Left lung (tissue), 10 donors: ENCODE data around the gene UAP1L1. TPM values are rescaled to one million over a fixed set of nuclear protein-coding genes. Genes with fewer than 3 reads are reported as not detected.

Experiments
- ATAC-seq: fragments of 200-7000 bp; cut with Tn5 transposase; one replicate; pipeline ENCODE4 v1.9.1; 2020; ENCODE audit warnings: moderate library complexity
- DNase-seq, 4 donors: peaks; one replicate each; pipeline ENCODE4 v3.0.0-alpha.2; 2013 to 2020
- H3K27ac ChIP-seq, 2 donors: fragments of 200-600 bp; sonication (generic) in 1 of 2; one replicate each; pipeline versions ENCODE4 v1.5.0 to v1.8.0; 2020 to 2021
- H3K27me3 ChIP-seq, 2 donors: fragments of 200-600 bp; sonication (generic) in 1 of 2; one replicate each; pipeline versions ENCODE4 v1.5.0 to v1.8.0; 2020 to 2021
- H3K36me3 ChIP-seq, 2 donors: fragments of 200-600 bp; sonication (generic) in 1 of 2; one replicate each; pipeline versions ENCODE4 v1.5.0 to v1.8.0; 2020 to 2021
- H3K4me1 ChIP-seq, 2 donors: fragments of 200-600 bp; one replicate each; pipeline ENCODE4 v1.8.0; 2021
- H3K4me3 ChIP-seq, 2 donors: fragments of 200-600 bp; sonication (generic) in 1 of 2; one replicate each; pipeline versions ENCODE4 v1.5.0 to v1.8.0; 2020 to 2021; ENCODE audit warnings: mild to moderate bottlenecking in 1 of 2
- H3K9me3 ChIP-seq, 2 donors: fragments of 200-600 bp; sonication (generic) in 1 of 2; one replicate each; pipeline versions ENCODE4 v1.5.0 to v1.8.0; 2020 to 2021
- CTCF ChIP-seq, 2 donors: fragments of 200-600 bp; sonication (generic) in 1 of 2; IDR thresholded peaks; one replicate each; pipeline versions ENCODE4 v1.5.0 to v1.8.0; 2021; ENCODE audit warnings: antibody characterized with exemption in 2 of 2
- intact Hi-C, 2 donors: fragments of 100-400 bp; cut with DNase I; formaldehyde crosslinking; loops; one replicate each; pipeline versions ENCODE4 v1.11.2 to v1.14.2; 2022
- polyA plus RNA-seq, 6 donors: library from polyadenylated mRNA; unstranded; fragments of 120-200 nt; gene quantifications; one replicate each; pipeline ENCODE4 v1.2.1, GENCODE V29; 2013; ENCODE audit not compliant: insufficient read length in 6 of 6
- total RNA-seq, 2 donors: library from RNA; stranded (reverse); fragmentation: NEBNext Ultra II Directional; extraction: Animal tissue kit (Norgen Biotek cat#: 25700); gene quantifications; one replicate each; pipeline ENCODE4 v1.2.1, GENCODE V29; 2021
- donor health status: DM: no; HTN: yes; CAD: no.
- donor health status: DM: no; HTN: no; CAD: no.

The UAP1L1 gene
- total and polyA plus RNA-seq, 8 donors = 4.6 to 43.1 (median 6.8) TPM

- ATAC-seq (peak; percentile 97), DNase-seq (peak; percentile 78 to 98 (median 91))
- peak overlapping the region; percentile 62 to 73 for H3K27ac ChIP-seq
- H3K4me1 ChIP-seq = peaks cover 20 to 38% of the 10 kb centered on the region in 2 donors
- intact Hi-C loops = no loop called here
- peak overlapping the region; percentile 84 to 88 for H3K4me3 ChIP-seq
- TF ChIP-seq CTCF (IDR thresholded peaks at IDR 0.05) = no peak
- no peaks in the 10 kb centered on the region for H3K9me3 ChIP-seq
- H3K27me3 ChIP-seq = peaks cover 0 to 51% of the 10 kb centered on the region in 2 donors
- no peaks in the 10 kb centered on the region for H3K36me3 ChIP-seq
These were observed 52.3 kb downstream of the UAP1L1 start for GRCh38 chr9:137129456-137130175.

- H3K4me1 ChIP-seq = peaks cover 20 to 38% of the 10 kb centered on the region in 2 donors
- H3K27me3 ChIP-seq = peaks cover 0 to 58% of the 10 kb centered on the region in 2 donors
- H3K36me3 ChIP-seq = no peaks in the 10 kb centered on the region
- DNase-seq (no peak), ATAC-seq (peak; percentile 10)
- peak overlapping the region; percentile 62 to 73 for H3K27ac ChIP-seq
- intact Hi-C loops = no loop called here
- no peak for TF ChIP-seq CTCF (IDR thresholded peaks at IDR 0.05)
- peak overlapping the region; percentile 84 to 88 for H3K4me3 ChIP-seq
- no peaks in the 10 kb centered on the region for H3K9me3 ChIP-seq
These were observed 52.9 kb downstream of the UAP1L1 start for GRCh38 chr9:137130176-137130755.

Other genes starting within 250 kb of the UAP1L1 start
Only the 30 nearest of the 36 such genes appear.
- gene TRAF2, start 191.0 kb upstream of the UAP1L1 start, total RNA-seq = 10 to 100 TPM; 17.2 to 22.4 TPM
- gene TRAF2, start 191.0 kb upstream of the UAP1L1 start, polyA plus RNA-seq = 10 to 100 TPM; 12.4 to 16.3 (median 14.6) TPM
- gene FBXW5, start 132.8 kb upstream of the UAP1L1 start, total RNA-seq = 100 to 1,000 TPM in 1 of 2 donors, 10 to 100 TPM in 1; 98.5 to 111 TPM
- 10 to 100 TPM; 33.0 to 59.6 (median 43.6) TPM for gene FBXW5, start 132.8 kb upstream of the UAP1L1 start, polyA plus RNA-seq
- gene C8G, start 132.3 kb upstream of the UAP1L1 start, total RNA-seq = 1 to 10 TPM; 1.2 TPM
- under 1 TPM; 0.47 to 0.90 (median 0.72) TPM for gene C8G, start 132.3 kb upstream of the UAP1L1 start, polyA plus RNA-seq
- 1 to 10 TPM; 2.1 to 4.5 TPM for gene LCN12, start 125.2 kb upstream of the UAP1L1 start, total RNA-seq
- 10 to 100 TPM in 5 of 6 donors, 1 to 10 TPM in 1; 7.0 to 28.0 (median 17.6) TPM for gene LCN12, start 125.2 kb upstream of the UAP1L1 start, polyA plus RNA-seq
- gene PTGDS, start 100.0 kb upstream of the UAP1L1 start, total RNA-seq = 100 to 1,000 TPM; 133 to 137 TPM
- 10 to 100 TPM; 23.7 to 59.8 (median 31.2) TPM for gene PTGDS, start 100.0 kb upstream of the UAP1L1 start, polyA plus RNA-seq
- 1 to 10 TPM; 2.0 to 2.3 TPM for gene LCNL1, start 94.5 kb upstream of the UAP1L1 start, total RNA-seq
- gene LCNL1, start 94.5 kb upstream of the UAP1L1 start, polyA plus RNA-seq = 1 to 10 TPM in 4 of 6 donors, under 1 TPM in 2; 0.38 to 2.7 (median 1.1) TPM
- 10 to 100 TPM; 34.2 to 56.6 TPM for gene PAXX, start 85.1 kb upstream of the UAP1L1 start, total RNA-seq
- 10 to 100 TPM; 28.1 to 47.6 (median 33.7) TPM for gene PAXX, start 85.1 kb upstream of the UAP1L1 start, polyA plus RNA-seq
- gene CLIC3, start 80.9 kb upstream of the UAP1L1 start, total RNA-seq = 10 to 100 TPM; 39.7 to 85.4 TPM
- 10 to 100 TPM; 30.7 to 56.2 (median 42.2) TPM for gene CLIC3, start 80.9 kb upstream of the UAP1L1 start, polyA plus RNA-seq
- 10 to 100 TPM; 34.5 to 34.8 TPM for gene ABCA2, start 49.3 kb upstream of the UAP1L1 start, total RNA-seq
- gene ABCA2, start 49.3 kb upstream of the UAP1L1 start, polyA plus RNA-seq = 10 to 100 TPM; 20.8 to 33.8 (median 28.6) TPM
- 1 to 10 TPM in 1 of 2 donors, under 1 TPM in 1; 0.17 to 2.9 TPM for gene FUT7, start 45.4 kb upstream of the UAP1L1 start, total RNA-seq
- gene FUT7, start 45.4 kb upstream of the UAP1L1 start, polyA plus RNA-seq = under 1 TPM in 3 of 6 donors, not detected in 3; 0.08 to 0.11 (median 0.09) TPM
- 100 to 1,000 TPM; 104 to 105 TPM for gene NPDC1, start 31.3 kb upstream of the UAP1L1 start, total RNA-seq
- 10 to 100 TPM; 24.4 to 48.9 (median 25.2) TPM for gene NPDC1, start 31.3 kb upstream of the UAP1L1 start, polyA plus RNA-seq
- under 1 TPM; 0.71 to 0.87 TPM for gene ENTPD2, start 23.5 kb upstream of the UAP1L1 start, total RNA-seq
- 1 to 10 TPM; 1.7 to 4.7 (median 3.0) TPM for gene ENTPD2, start 23.5 kb upstream of the UAP1L1 start, polyA plus RNA-seq
- 1 to 10 TPM; 2.7 to 4.6 TPM for gene SAPCD2, start 7.0 kb upstream of the UAP1L1 start, total RNA-seq
- gene SAPCD2, start 7.0 kb upstream of the UAP1L1 start, polyA plus RNA-seq = 10 to 100 TPM in 3 of 6 donors, 1 to 10 TPM in 3; 8.5 to 15.1 (median 10.4) TPM
- gene MAN1B1, start 9.5 kb downstream of the UAP1L1 start, total RNA-seq = 10 to 100 TPM; 51.5 to 54.9 TPM
- gene MAN1B1, start 9.5 kb downstream of the UAP1L1 start, polyA plus RNA-seq = 10 to 100 TPM; 62.7 to 74.9 (median 66.9) TPM
- 100 to 1,000 TPM; 144 to 165 TPM for gene DPP7, start 37.2 kb downstream of the UAP1L1 start, total RNA-seq
- gene DPP7, start 37.2 kb downstream of the UAP1L1 start, polyA plus RNA-seq = 10 to 100 TPM; 35.8 to 53.6 (median 47.7) TPM
- gene GRIN1, start 61.6 kb downstream of the UAP1L1 start, total RNA-seq = under 1 TPM; 0.17 to 0.55 TPM
- under 1 TPM; 0.15 to 0.38 (median 0.28) TPM for gene GRIN1, start 61.6 kb downstream of the UAP1L1 start, polyA plus RNA-seq
- under 1 TPM in 1 of 2 donors, not detected in 1; 0.55 TPM for gene LRRC26, start 92.5 kb downstream of the UAP1L1 start, total RNA-seq
- under 1 TPM in 3 of 6 donors, not detected in 3; 0.23 to 0.63 (median 0.25) TPM for gene LRRC26, start 92.5 kb downstream of the UAP1L1 start, polyA plus RNA-seq
- not detected for gene TMEM210, start 94.5 kb downstream of the UAP1L1 start, total RNA-seq
- not detected for gene TMEM210, start 94.5 kb downstream of the UAP1L1 start, polyA plus RNA-seq
- gene ANAPC2, start 111.0 kb downstream of the UAP1L1 start, total RNA-seq = 10 to 100 TPM; 43.5 to 52.3 TPM
- gene ANAPC2, start 111.0 kb downstream of the UAP1L1 start, polyA plus RNA-seq = 10 to 100 TPM; 42.1 to 58.8 (median 44.3) TPM
- gene SSNA1, start 111.2 kb downstream of the UAP1L1 start, total RNA-seq = 10 to 100 TPM; 59.1 to 68.0 TPM
- gene SSNA1, start 111.2 kb downstream of the UAP1L1 start, polyA plus RNA-seq = 10 to 100 TPM; 38.7 to 53.6 (median 52.1) TPM
- 10 to 100 TPM; 21.6 to 21.7 TPM for gene TPRN, start 123.2 kb downstream of the UAP1L1 start, total RNA-seq
- 10 to 100 TPM in 3 of 6 donors, 1 to 10 TPM in 3; 6.7 to 13.8 (median 9.4) TPM for gene TPRN, start 123.2 kb downstream of the UAP1L1 start, polyA plus RNA-seq
- gene TMEM203, start 128.1 kb downstream of the UAP1L1 start, total RNA-seq = 10 to 100 TPM; 30.6 to 31.7 TPM
- 10 to 100 TPM; 30.4 to 37.8 (median 33.3) TPM for gene TMEM203, start 128.1 kb downstream of the UAP1L1 start, polyA plus RNA-seq
- gene NDOR1, start 128.2 kb downstream of the UAP1L1 start, total RNA-seq = 10 to 100 TPM; 16.5 to 19.5 TPM
- gene NDOR1, start 128.2 kb downstream of the UAP1L1 start, polyA plus RNA-seq = 10 to 100 TPM in 3 of 6 donors, 1 to 10 TPM in 3; 9.1 to 15.4 (median 10.2) TPM
- gene RNF208, start 144.7 kb downstream of the UAP1L1 start, total RNA-seq = 1 to 10 TPM; 4.9 to 7.5 TPM
- gene RNF208, start 144.7 kb downstream of the UAP1L1 start, polyA plus RNA-seq = 1 to 10 TPM; 4.0 to 7.8 (median 5.9) TPM
- gene CYSRT1, start 147.7 kb downstream of the UAP1L1 start, total RNA-seq = under 1 TPM; 0.44 to 0.50 TPM
- gene CYSRT1, start 147.7 kb downstream of the UAP1L1 start, polyA plus RNA-seq = 1 to 10 TPM; 1.4 to 3.7 (median 2.8) TPM
- gene RNF224, start 150.0 kb downstream of the UAP1L1 start, total RNA-seq = under 1 TPM; 0.15 to 0.18 TPM
- gene RNF224, start 150.0 kb downstream of the UAP1L1 start, polyA plus RNA-seq = 1 to 10 TPM; 1.7 to 4.8 (median 3.5) TPM
- gene SLC34A3, start 153.4 kb downstream of the UAP1L1 start, total RNA-seq = under 1 TPM in 1 of 2 donors, not detected in 1; 0.12 TPM
- gene SLC34A3, start 153.4 kb downstream of the UAP1L1 start, polyA plus RNA-seq = 1 to 10 TPM; 1.0 to 2.8 (median 2.1) TPM
- 100 to 1,000 TPM; 245 to 337 TPM for gene TUBB4B, start 163.8 kb downstream of the UAP1L1 start, total RNA-seq
- gene TUBB4B, start 163.8 kb downstream of the UAP1L1 start, polyA plus RNA-seq = 100 to 1,000 TPM; 196 to 315 (median 237) TPM
- gene STPG3, start 173.8 kb downstream of the UAP1L1 start, total RNA-seq = not detected
- gene STPG3, start 173.8 kb downstream of the UAP1L1 start, polyA plus RNA-seq = 1 to 10 TPM in 3 of 6 donors, under 1 TPM in 3; 0.69 to 1.4 (median 0.89) TPM
- 10 to 100 TPM; 47.8 to 49.7 TPM for gene NELFB, start 177.8 kb downstream of the UAP1L1 start, total RNA-seq
- 10 to 100 TPM; 52.9 to 62.9 (median 56.8) TPM for gene NELFB, start 177.8 kb downstream of the UAP1L1 start, polyA plus RNA-seq